K562 (cell line): ENCODE data around the gene CYP21A2. TPM values are rescaled to one million over a fixed set of nuclear protein-coding genes. Genes with fewer than 3 reads are reported as not detected.
"Not testable (repeated sequence)": the region's sequence is repeated elsewhere in the genome, so short reads cannot be mapped to it uniquely, and the experiment has no call there.

Experiments used
- ATAC-seq: fragments of 200-7000 bp; cut with Tn5 transposase; 3 replicates; pipeline ENCODE4 v1.9.1; 2020; ENCODE audit warnings: moderate library complexity
- BruUV-seq: library from RNA; stranded (reverse); fragments of 400-500 nt; replicated peaks from 2 replicates; lab custom pipeline; 2021; lab: Mats Ljungman, UMichigan
- CTCF ChIA-PET: fragments of 300-600 bp; formaldehyde crosslinking; extraction: SDS; loops from one replicate; lab custom pipeline; 2021; ENCODE audit warnings: low intra/inter-chr PET ratio; lab: Yijun Ruan, JAX
- POLR2A ChIA-PET: fragments of 300-600, 350-650 bp; sonication (Branson Sonifier 250); formaldehyde crosslinking; extraction: SDS; loops from one replicate; lab custom pipeline; 2021; ENCODE audit warnings: antibody characterized with exemption, inconsistent platforms; lab: Yijun Ruan, JAX
- DNase-seq, 4 experiments: peaks; one replicate each; pipeline versions ENCODE4 v3.0.0 to v3.0.0-alpha.2; 2011 to 2018; ENCODE audit warnings: low spot score in 3 of 4, mixed read lengths in 3 of 4; ENCODE audit errors: extremely low read depth in 1 of 4
- FAIRE-seq: peaks from 2 replicates; lab custom pipeline; 2011; peaks lifted over from hg19 to GRCh38; lab: Jason Lieb, UNC
- H2AFZ ChIP-seq: 2 replicates; pipeline ENCODE4 v1.6.0; 2011; ENCODE audit warnings: low read depth, low read length, control low read depth, inconsistent platforms
- H3K27ac ChIP-seq: fragments of 200-600 bp; 3 replicates; pipeline ENCODE4 v1.8.0; 2011; ENCODE audit warnings: low read depth, mild to moderate bottlenecking, control low read depth, inconsistent platforms, low read length, moderate library complexity, mixed read lengths; ENCODE audit errors: extremely low read depth
- H3K27me3 ChIP-seq, 2 experiments: fragments of 300-600 bp in 1 of 2; 2 replicates in 1 of 2; 3 replicates in 1 of 2; pipeline versions ENCODE4 v1.6.0 to v1.8.0; 2011; ENCODE audit warnings: inconsistent platforms in 2 of 2, low read length in 2 of 2, mild to moderate bottlenecking in 1 of 2, mixed read lengths in 1 of 2, moderate library complexity in 1 of 2; ENCODE audit not compliant: control insufficient read depth in 2 of 2, insufficient read depth in 2 of 2
- H3K36me3 ChIP-seq: fragments of 300-600 bp; 3 replicates; pipeline ENCODE4 v1.8.0; 2011; ENCODE audit warnings: mild to moderate bottlenecking, low read length, inconsistent platforms; ENCODE audit not compliant: control insufficient read depth, insufficient read depth
- H3K4me1 ChIP-seq, 2 experiments: fragments of 200-600 bp in 1 of 2; replicated peaks in 1 of 2; 2 replicates in 1 of 2; 3 replicates in 1 of 2; pipeline versions ENCODE4 v1.5.1 to v1.8.0; 2011; ENCODE audit warnings: inconsistent platforms in 2 of 2, low read length in 2 of 2, mild to moderate bottlenecking in 1 of 2, mixed read lengths in 1 of 2, moderate library complexity in 1 of 2; ENCODE audit not compliant: control insufficient read depth in 2 of 2, insufficient read depth in 2 of 2
- H3K4me2 ChIP-seq: 2 replicates; pipeline ENCODE4 v1.6.1; 2011; ENCODE audit warnings: low read length, control low read depth, inconsistent platforms, mixed read lengths; ENCODE audit not compliant: insufficient read depth
- H3K4me3 ChIP-seq: fragments of 200-600 bp; sonication (generic), shearing (Covaris generic); 2 replicates; pipeline ENCODE4 v1.5.1; 2016; ENCODE audit warnings: control low read depth, inconsistent platforms
- H3K79me2 ChIP-seq: fragments of 200-600 bp; 3 replicates; pipeline ENCODE4 v1.8.0; 2011; ENCODE audit warnings: low read length, inconsistent platforms; ENCODE audit not compliant: control insufficient read depth, insufficient read depth
- H3K9ac ChIP-seq, 2 experiments: 2 replicates each; pipeline versions ENCODE4 v1.6.0 to v1.6.1; 2011; ENCODE audit warnings: low read depth in 2 of 2, low read length in 2 of 2, control low read depth in 1 of 2, inconsistent platforms in 1 of 2, mild to moderate bottlenecking in 1 of 2, mixed read lengths in 1 of 2; ENCODE audit not compliant: insufficient read depth in 1 of 2
- H3K9me1 ChIP-seq: one replicate; pipeline ENCODE4 v1.6.0; 2011; ENCODE audit warnings: inconsistent platforms, mild to moderate bottlenecking, low read length, moderate library complexity; ENCODE audit not compliant: control insufficient read depth, insufficient read depth
- H3K9me3 ChIP-seq: replicated peaks from 2 replicates; pipeline ENCODE4 v1.5.1; 2011; ENCODE audit warnings: low read depth, low read length, inconsistent platforms; ENCODE audit not compliant: control insufficient read depth, insufficient read depth
- H4K20me1 ChIP-seq: replicated peaks from 2 replicates; pipeline ENCODE4 v1.6.1; 2011; ENCODE audit warnings: low read length, inconsistent platforms, mixed read lengths; ENCODE audit not compliant: control insufficient read depth, insufficient read depth
- DACH1 ChIP-seq: fragments of 450-650 bp; IDR thresholded peaks from 2 replicates; pipeline ENCODE4 v1.6.1; 2018; ENCODE audit not compliant: partially characterized antibody
- KDM4B ChIP-seq, 2 experiments: fragments of 450-650 bp in 1 of 2; sonication (generic) in 1 of 2; IDR thresholded peaks; 2 replicates each; pipeline ENCODE4 v1.6.1; 2016 to 2017; ENCODE audit warnings: borderline replicate concordance in 2 of 2, antibody characterized with exemption in 1 of 2, low read depth in 1 of 2, mild to moderate bottlenecking in 1 of 2
- MCM2 ChIP-seq: fragments of 450-650 bp; IDR thresholded peaks from 2 replicates; pipeline ENCODE4 v1.6.1; 2017; ENCODE audit warnings: low read depth, mild to moderate bottlenecking
- RBM15 ChIP-seq: fragments of 200-400 bp; formaldehyde crosslinking; IDR thresholded peaks from 2 replicates; pipeline ENCODE4 v1.6.1; 2018; ENCODE audit warnings: mild to moderate bottlenecking, low read length, moderate library complexity; ENCODE audit not compliant: insufficient read depth
- RNF2 ChIP-seq: sonication (generic); IDR thresholded peaks from 2 replicates; pipeline ENCODE4 v1.6.1; 2016
- SMAD3 ChIP-seq: fragments of 450-650 bp; formaldehyde crosslinking; conservative IDR thresholded peaks from 2 replicates; pipeline ENCODE4 v1.4.0; 2020; ENCODE audit warnings: mild to moderate bottlenecking
- SNIP1 ChIP-seq: fragments of 450-650 bp; IDR thresholded peaks from 2 replicates; pipeline ENCODE4 v1.7.1; 2017; ENCODE audit warnings: low read depth, mild to moderate bottlenecking
- WGBS: fragments of 100-300 bp; shearing (Covaris generic); methylation state at CpG from one replicate; pipeline ENCODE4 v1.1.6; 2016; ENCODE audit warnings: low coverage, mixed read lengths; ENCODE audit not compliant: insufficient coverage; ENCODE audit errors: missing lambda C conversion rate; 5-methylcytosine and 5-hydroxymethylcytosine counted together
- in situ Hi-C: fragments of 300-500 bp; cut with MboI; formaldehyde crosslinking; loops from 4 replicates; pipeline ENCODE4 v1.15.0; 2018; ENCODE audit warnings: inconsistent platforms, mixed read lengths
- intact Hi-C: fragments of 100-400 bp; cut with micrococcal nuclease; formaldehyde crosslinking; loops from 2 replicates; pipeline ENCODE4 v1.14.2; 2022
- polyA plus RNA-seq, 8 experiments: library from polyadenylated mRNA; depleted of rRNA in 4 of 8; stranded (reverse) in 5 of 8; unstranded in 3 of 8; fragments of >200 nt; fragmentation: Nextera tagmentation in 2 of 8; fragmentation: Illumina TruSeq in 1 of 8; extraction: Ambion mirVana in 2 of 8; extraction: Trizol in 1 of 8; gene quantifications; 2 replicates each; pipeline versions ENCODE4 v1.2.1 to v1.2.3, GENCODE V29; 2011 to 2014; ENCODE audit warnings: inconsistent platforms in 1 of 8, missing spikeins in 1 of 8
- total RNA-seq, 7 experiments: library from RNA; depleted of rRNA in 6 of 7; stranded (reverse); fragments of >200 nt in 6 of 7; fragmentation: Illumina TruSeq in 2 of 7; extraction: Trizol in 2 of 7; gene quantifications; 2 replicates each; pipeline versions ENCODE4 v1.2.1 to v1.2.3, GENCODE V29; 2011 to 2021; ENCODE audit warnings: low replicate concordance in 1 of 7
- TF ChIP-seq, protein P1 (sequence below), 2 experiments: fragments of 450-650 bp; formaldehyde crosslinking in 1 of 2; IDR thresholded peaks; 2 replicates each; pipeline versions ENCODE4 v1.4.0 to v1.6.1; 2014 to 2020; ENCODE audit warnings: mild to moderate bottlenecking in 2 of 2, borderline replicate concordance in 1 of 2, low read depth in 1 of 2

The CYP21A2 gene
- total and polyA plus RNA-seq, 9 of the 15 experiments (the other 6 are each of a cell fraction or from before 2014, with no cell fraction given): 0.03 to 1.4 (median 0.19) TPM

DNA sequence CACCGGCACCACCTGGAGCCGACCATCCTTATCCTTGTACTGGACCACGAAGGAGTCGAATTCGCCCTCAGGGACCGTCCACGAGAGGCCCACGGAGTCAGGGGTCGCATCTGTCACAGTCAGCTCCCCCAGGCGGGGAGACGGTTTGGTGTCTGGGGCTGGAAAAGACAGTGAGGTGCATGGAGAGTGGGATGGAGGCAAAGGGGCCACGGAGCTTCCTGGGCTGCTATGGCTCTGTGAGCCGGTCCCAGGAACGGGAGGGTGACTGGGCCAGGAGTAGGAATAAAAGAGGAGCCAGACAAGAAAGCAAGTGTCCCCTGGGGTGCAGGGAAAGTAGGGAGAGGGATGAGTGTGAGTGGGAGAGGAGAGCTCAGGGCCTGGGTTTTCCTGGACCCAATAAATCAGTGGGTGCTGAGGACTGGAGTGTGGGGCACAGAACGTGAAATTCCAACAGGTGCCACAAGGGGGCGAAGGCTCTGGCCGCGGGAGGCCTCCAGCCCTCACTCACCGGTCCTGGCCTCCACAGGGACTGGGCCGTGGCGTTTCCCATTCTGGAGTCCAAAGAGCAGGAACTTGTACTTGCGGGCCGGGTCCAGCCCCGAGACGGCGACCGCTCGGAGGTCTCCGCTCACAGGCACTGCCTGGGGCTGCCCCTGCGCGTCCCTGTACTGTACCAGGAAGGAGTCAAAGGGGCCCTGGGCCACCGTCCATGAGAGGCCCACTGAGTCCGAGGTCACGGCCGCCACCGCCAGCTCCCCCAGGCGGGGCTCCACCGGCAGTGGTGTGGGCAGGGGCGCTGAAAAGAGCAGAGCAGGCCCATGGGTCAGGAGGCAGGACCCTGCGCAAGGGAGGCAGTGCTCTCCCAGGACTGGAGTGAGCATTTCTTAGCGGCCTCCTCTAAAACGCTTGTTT lies 9.9 kb downstream of the CYP21A2 start (continued):
- TF ChIP-seq, protein P1, sequence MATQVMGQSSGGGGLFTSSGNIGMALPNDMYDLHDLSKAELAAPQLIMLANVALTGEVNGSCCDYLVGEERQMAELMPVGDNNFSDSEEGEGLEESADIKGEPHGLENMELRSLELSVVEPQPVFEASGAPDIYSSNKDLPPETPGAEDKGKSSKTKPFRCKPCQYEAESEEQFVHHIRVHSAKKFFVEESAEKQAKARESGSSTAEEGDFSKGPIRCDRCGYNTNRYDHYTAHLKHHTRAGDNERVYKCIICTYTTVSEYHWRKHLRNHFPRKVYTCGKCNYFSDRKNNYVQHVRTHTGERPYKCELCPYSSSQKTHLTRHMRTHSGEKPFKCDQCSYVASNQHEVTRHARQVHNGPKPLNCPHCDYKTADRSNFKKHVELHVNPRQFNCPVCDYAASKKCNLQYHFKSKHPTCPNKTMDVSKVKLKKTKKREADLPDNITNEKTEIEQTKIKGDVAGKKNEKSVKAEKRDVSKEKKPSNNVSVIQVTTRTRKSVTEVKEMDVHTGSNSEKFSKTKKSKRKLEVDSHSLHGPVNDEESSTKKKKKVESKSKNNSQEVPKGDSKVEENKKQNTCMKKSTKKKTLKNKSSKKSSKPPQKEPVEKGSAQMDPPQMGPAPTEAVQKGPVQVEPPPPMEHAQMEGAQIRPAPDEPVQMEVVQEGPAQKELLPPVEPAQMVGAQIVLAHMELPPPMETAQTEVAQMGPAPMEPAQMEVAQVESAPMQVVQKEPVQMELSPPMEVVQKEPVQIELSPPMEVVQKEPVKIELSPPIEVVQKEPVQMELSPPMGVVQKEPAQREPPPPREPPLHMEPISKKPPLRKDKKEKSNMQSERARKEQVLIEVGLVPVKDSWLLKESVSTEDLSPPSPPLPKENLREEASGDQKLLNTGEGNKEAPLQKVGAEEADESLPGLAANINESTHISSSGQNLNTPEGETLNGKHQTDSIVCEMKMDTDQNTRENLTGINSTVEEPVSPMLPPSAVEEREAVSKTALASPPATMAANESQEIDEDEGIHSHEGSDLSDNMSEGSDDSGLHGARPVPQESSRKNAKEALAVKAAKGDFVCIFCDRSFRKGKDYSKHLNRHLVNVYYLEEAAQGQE (IDR thresholded peaks at IDR 0.05; ENCODE audit: borderline replicate concordance): peak; percentile 52; the same call in 1 of the 2 replicates
- TF ChIP-seq, protein P1 (CRISPR knock-in tag; IDR thresholded peaks at IDR 0.05; ENCODE audit: low read depth): 0 out of 2 replicates have a peak, but pooled peaks have one; percentile 17
- TF ChIP-seq RBM15 (no peak), MCM2 (no peak), SMAD3 (CRISPR knock-in tag) (no peak; the same call in 1 of the 2 replicates), RNF2 (no peak), SNIP1 (no peak), DACH1 (no peak), KDM4B (IDR thresholded peaks at IDR 0.05; ENCODE audit: borderline replicate concordance in 2 of 2, low read depth in 1 of 2) (no peak)

- Histone ChIP-seq H3K4me1 (peaks cover 31 to 53% of the 10 kb centered on the region in 2 experiments), H2AFZ (peak overlapping the region; percentile 98)
- H3K9me1 ChIP-seq, ATAC-seq, H3K36me3 ChIP-seq, BruUV-seq, H3K27ac ChIP-seq, H3K4me3 ChIP-seq, H3K9me3 ChIP-seq, H4K20me1 ChIP-seq, H3K27me3 ChIP-seq, DNase-seq, H3K79me2 ChIP-seq, CTCF ChIA-PET, H3K9ac ChIP-seq, H3K4me2 ChIP-seq, FAIRE-seq, intact Hi-C loops: not testable (repeated sequence)
- POLR2A ChIA-PET: interaction anchor here (1.0 to 1.6 kb wide), 2 partner anchors 8 to 14 kb away, joined by 4 to 6 read pairs; no protein-coding TSS in a partner anchor
- WGBS: 80% methylated on average over 10 of the region's 21 CpGs
- in situ Hi-C loops: loop anchor here (10.0 kb wide), 1 partner anchor 94 kb away; the partner anchor contains the start of genes NELFE and SKIC2
These were observed 10.9 kb downstream of the CYP21A2 start for GRCh38 chr6:32049149-32049548.
